ENCODE data around the gene PPP2R5D. TPM values are rescaled to one million over a fixed set of nuclear protein-coding genes. Genes with fewer than 3 reads are reported as not detected.

The PPP2R5D gene
- total and polyA plus RNA-seq, 4 donors = 19.0 to 26.8 (median 21.9) TPM

DNA sequence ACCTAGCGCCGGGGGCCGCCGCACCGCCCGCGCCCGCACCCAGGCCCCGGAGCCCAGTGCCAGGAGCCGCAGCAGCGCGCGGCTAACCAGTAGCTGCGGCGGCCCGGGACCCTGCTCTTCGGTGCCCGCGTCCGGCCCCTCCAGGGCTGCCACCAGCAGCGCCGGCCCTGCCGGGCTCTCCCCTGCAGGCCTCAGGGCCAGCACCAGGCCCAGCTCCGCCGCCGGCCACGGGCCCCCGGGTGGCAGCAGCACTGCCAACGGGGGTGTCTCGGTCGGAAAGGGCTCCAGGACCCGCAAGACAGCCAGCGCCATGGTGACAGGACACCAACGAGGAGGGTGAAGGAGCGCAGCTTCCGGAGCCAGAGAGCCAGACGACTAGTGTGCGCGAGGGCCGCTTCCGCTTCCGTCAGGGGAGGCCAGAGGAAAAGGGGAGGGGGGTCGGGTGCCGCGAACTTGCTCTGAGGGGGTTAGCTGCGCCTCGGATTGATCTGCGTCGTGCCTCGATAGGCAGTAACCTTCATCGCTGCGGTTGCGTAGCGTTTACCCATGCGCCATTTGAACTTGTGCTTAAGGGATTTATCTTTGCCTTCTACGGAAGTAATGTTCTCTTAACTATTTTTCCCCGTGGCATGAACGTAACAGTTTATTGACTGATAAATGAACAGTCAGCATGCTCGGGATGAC lies 5.4 kb upstream of the PPP2R5D start, which contains the start of gene PEX6:
TSS of gene PEX6 (minus strand) at position 343 of the 684 bp plus-strand sequence. CDS start at position 312, 31 bp downstream.
- DNase-seq (peak; percentile 90 to 93 (median 92)), ATAC-seq (ENCODE audit: insufficient read depth, low FRiP score) (peak; percentile 95)
- no peaks in the 10 kb centered on the region for H3K9me3 ChIP-seq (ENCODE audit: control insufficient read depth in 4 of 4, insufficient read depth in 3 of 4, low read length in 3 of 4)
- H3K4me3 ChIP-seq = peak within 1 kb of the TSS; percentile 92
- WGBS, 2 donors = 0% methylated on average over 49 to 59 of the region's 59 CpGs
- H3K27me3 ChIP-seq (ENCODE audit: control insufficient read depth in 3 of 3, insufficient read depth in 3 of 3, low read length in 2 of 3) = no peaks in the 10 kb centered on the region
- H3K9ac ChIP-seq (ENCODE audit: insufficient read depth in 1 of 2, low read length in 2 of 2) = peak within 1 kb of the TSS; percentile 73 to 79
- no peak for TF ChIP-seq CTCF (IDR thresholded peaks at IDR 0.05; ENCODE audit: control extremely low read depth, extremely low read depth)
- H3K4me1 ChIP-seq (ENCODE audit: control insufficient read depth in 5 of 5, insufficient read depth in 5 of 5, low read length in 5 of 5) = peaks cover 6 to 24% (median 12%) of the 10 kb centered on the region in 5 donors
- peaks cover 0 to 2% (median 0%) of the 10 kb centered on the region in 4 donors for H3K36me3 ChIP-seq (ENCODE audit: control insufficient read depth in 4 of 4, insufficient read depth in 4 of 4, low read length in 4 of 4)
- peak within 1 kb of the TSS; percentile 85 to 95 for H3K27ac ChIP-seq (ENCODE audit: low read depth in 1 of 2, low read length in 1 of 2)

DNA sequence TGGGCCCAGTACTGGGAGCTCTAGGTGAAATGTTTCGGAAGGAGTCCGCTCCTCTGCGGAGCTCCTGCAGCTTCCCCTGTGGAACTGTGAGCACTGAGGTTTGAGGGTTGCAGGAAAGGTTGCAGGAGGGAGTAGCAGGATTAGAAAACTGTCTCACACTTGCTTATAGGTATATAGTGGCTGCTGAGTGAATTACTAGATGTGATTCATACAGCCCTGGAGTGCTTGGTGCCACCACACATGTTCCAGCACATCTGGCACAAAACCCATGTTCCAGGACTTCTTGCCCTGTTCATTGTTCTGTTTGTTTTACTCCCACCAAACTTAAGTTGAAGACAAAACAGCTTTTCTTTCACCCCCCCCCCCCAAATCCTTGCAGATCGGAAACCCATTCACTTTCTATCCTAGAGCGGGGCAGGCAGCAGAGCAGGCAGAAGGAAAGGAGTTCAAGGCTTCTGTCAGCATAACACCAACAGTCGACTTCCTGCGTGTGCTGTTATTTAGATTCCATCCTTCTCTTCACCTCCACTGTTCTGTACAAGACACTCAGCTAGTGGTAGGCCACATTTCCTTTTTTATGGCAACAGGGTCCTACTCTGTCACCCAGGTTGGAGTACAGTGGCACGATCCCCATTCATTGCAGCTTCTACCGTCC lies 4.7 kb upstream of the PPP2R5D start:
- Histone ChIP-seq H3K36me3 (ENCODE audit: control insufficient read depth in 4 of 4, insufficient read depth in 4 of 4, low read length in 4 of 4) (peaks cover 0 to 2% (median 0%) of the 10 kb centered on the region in 4 donors), H3K9ac (ENCODE audit: insufficient read depth in 1 of 2, low read length in 2 of 2) (peak overlapping the region; percentile 56 to 79), H3K4me3 (peak overlapping the region; percentile 92), H3K27ac (ENCODE audit: low read depth in 1 of 2, low read length in 1 of 2) (peak overlapping the region; percentile 85 to 95), H3K9me3 (ENCODE audit: control insufficient read depth in 4 of 4, insufficient read depth in 3 of 4, low read length in 3 of 4) (no peaks in the 10 kb centered on the region), H3K27me3 (ENCODE audit: control insufficient read depth in 3 of 3, insufficient read depth in 3 of 3, low read length in 2 of 3) (no peaks in the 10 kb centered on the region), H3K4me1 (ENCODE audit: control insufficient read depth in 5 of 5, insufficient read depth in 5 of 5, low read length in 5 of 5) (peaks cover 6 to 24% (median 12%) of the 10 kb centered on the region in 5 donors)
- DNase-seq (peak in 1 of 3 donors; percentile 17), ATAC-seq (ENCODE audit: insufficient read depth, low FRiP score) (no peak)
- 37 to 41% methylated on average over 9 of the region's 9 CpGs for WGBS, 2 donors
- TF ChIP-seq CTCF (IDR thresholded peaks at IDR 0.05; ENCODE audit: control extremely low read depth, extremely low read depth) = no peak

- H3K36me3 ChIP-seq (ENCODE audit: control insufficient read depth in 4 of 4, insufficient read depth in 4 of 4, low read length in 4 of 4) = no peaks in the 10 kb centered on the region
- DNase-seq (no peak), ATAC-seq (ENCODE audit: insufficient read depth, low FRiP score) (no peak)
- H3K27ac ChIP-seq (ENCODE audit: low read depth in 1 of 2, low read length in 1 of 2) = no peak overlapping the region
- WGBS, 2 donors = 75 to 90% methylated on average over 5 of the region's 5 CpGs
- H3K9me3 ChIP-seq (ENCODE audit: control insufficient read depth in 4 of 4, insufficient read depth in 3 of 4, low read length in 3 of 4) = no peaks in the 10 kb centered on the region
- H3K9ac ChIP-seq (ENCODE audit: insufficient read depth in 1 of 2, low read length in 2 of 2) = no peak overlapping the region
- no peak for TF ChIP-seq CTCF (IDR thresholded peaks at IDR 0.05; ENCODE audit: control extremely low read depth, extremely low read depth)
- H3K4me3 ChIP-seq = no peak overlapping the region
- peaks cover 9 to 39% (median 24%) of the 10 kb centered on the region in 5 donors for H3K4me1 ChIP-seq (ENCODE audit: control insufficient read depth in 5 of 5, insufficient read depth in 5 of 5, low read length in 5 of 5)
- no peaks in the 10 kb centered on the region for H3K27me3 ChIP-seq (ENCODE audit: control insufficient read depth in 3 of 3, insufficient read depth in 3 of 3, low read length in 2 of 3)
These were observed 2.5 kb upstream of the PPP2R5D start for GRCh38 chr6:42981836-42982235.

Data from lung (tissue), 12 donors.